GM13976 (cell line): ENCODE measurements around the gene PPP4R2.

Source experiments
- DNase-seq: peaks from one replicate; pipeline ENCODE4 v3.0.0; 2012; ENCODE audit warnings: low spot score
- CTCF ChIP-seq: IDR thresholded peaks from 2 replicates; pipeline ENCODE4 v1.5.1; 2012; ENCODE audit warnings: borderline replicate concordance, mild to moderate bottlenecking; ENCODE audit not compliant: insufficient read depth; ENCODE audit errors: extremely low read depth, missing control alignments, control extremely low read depth
- in situ Hi-C: fragments of 300-500 bp; cut with MboI; formaldehyde crosslinking; loops from one replicate; pipeline ENCODE4 v1.12.0; 2022; ENCODE audit warnings: low sequenced_read_pairs, mixed read lengths, inconsistent platforms; ENCODE audit not compliant: unreplicated experiment

The PPP4R2 gene

DNA sequence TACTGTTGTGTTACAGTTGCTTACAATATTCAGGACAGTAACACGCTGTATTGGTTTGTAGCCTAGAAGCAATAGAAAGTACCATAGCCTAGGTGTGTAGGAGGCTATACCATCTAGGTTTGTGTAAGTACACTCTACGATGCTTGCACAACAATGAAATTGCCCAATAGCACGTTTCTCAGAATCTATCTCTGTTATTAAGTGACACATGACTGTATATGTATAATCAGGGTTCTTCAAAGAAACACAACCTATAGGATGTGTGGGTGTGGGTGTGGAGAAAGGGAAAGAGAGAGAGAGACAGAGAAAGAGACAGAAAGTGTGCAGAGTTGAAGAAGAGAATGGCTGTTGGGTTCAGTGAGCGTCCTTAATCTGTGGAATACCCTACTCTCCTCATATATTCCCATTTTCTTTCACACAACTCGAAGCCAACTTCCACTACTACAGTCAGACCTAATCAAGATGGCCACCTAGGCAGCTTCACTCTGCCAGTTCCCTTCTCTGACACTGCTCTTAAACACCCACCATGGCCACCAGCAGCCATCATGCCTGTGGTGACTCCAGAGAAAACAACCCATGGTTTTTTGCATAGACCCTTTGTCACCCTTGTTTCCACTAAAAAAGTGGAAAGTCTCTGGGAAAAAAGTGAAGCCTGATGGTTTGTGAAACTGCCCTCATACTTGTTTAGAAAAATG, 5.8 kb upstream of the PPP4R2 start:
- no peak for DNase-seq
- TF ChIP-seq CTCF: no peak
- in situ Hi-C loops: no loop called here

DNA sequence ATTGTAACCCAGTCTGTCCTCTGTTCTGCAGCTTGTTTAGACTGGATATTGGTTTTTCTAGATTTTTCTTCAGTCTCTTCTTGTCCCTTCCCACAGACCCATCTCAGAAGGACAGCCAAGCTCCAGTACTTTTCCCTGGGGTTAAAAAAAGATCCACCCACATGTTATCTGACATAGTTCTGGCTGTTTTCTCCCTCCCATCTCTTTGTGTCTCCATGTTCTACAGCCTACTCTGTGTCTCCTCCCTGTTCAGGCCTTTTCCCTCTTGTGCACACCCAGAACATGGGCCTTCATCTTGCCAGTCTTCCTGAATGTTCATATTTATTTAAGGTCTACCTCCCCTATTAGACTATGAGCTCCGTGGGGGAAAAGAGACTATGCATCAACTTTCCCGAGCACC, 5.1 kb upstream of the PPP4R2 start:
- in situ Hi-C loops: no loop called here
- DNase-seq: no peak
- no peak for TF ChIP-seq CTCF

DNA sequence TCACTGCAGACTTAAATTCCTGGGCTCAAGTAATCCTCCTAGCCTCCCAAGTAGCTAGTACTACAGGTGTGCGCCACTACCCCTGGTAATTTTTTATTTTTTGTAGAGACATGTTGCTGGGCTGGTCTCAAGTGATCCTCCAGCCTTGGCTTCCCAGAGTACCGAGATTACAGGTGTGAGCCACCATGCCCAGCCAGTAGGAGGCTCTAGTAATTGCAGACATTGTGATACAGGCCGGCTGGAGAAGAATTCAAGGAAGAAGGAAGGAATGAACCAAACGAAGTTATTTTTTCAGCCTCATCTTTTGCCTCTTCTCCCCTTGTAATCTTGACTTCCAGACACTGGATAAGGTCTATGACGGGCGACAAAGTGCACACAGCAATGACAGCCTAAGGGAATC, 3.2 kb upstream of the PPP4R2 start:
- in situ Hi-C loops: no loop called here
- TF ChIP-seq CTCF: no peak
- DNase-seq: no peak

GRCh38 chr3:72995337-72995736, 1.3 kb upstream of the PPP4R2 start:
- in situ Hi-C loops: no loop called here
- TF ChIP-seq CTCF: no peak
- no peak for DNase-seq

GRCh38 chr3:72996121-72996472, 514 bp upstream of the PPP4R2 start:
- in situ Hi-C loops: no loop called here
- TF ChIP-seq CTCF: no peak
- DNase-seq: no peak

GRCh38 chr3:72997421-72997961, 880 bp downstream of the PPP4R2 start:
- peak; percentile 61 for DNase-seq
- TF ChIP-seq CTCF: peak; percentile 47
- in situ Hi-C loops: no loop called here
